ENCODE measurements around the gene LY6G6F.

Gene LY6G6F

GRCh38 chr6:31732029-31732428 lies 25.4 kb downstream of the LY6G6F start:
- no peaks in the 10 kb centered on the region for H3K9me3 Mint-ChIP-seq
- no peaks in the 10 kb centered on the region for H3K27me3 Mint-ChIP-seq (ENCODE audit: low read depth, poor library complexity)
- no peak for DNase-seq
- peaks cover 48% of the 10 kb centered on the region for H3K36me3 Mint-ChIP-seq (ENCODE audit: low read depth)
- H3K4me3 Mint-ChIP-seq, result no peak overlapping the region
- peaks cover 72% of the 10 kb centered on the region for H3K4me1 Mint-ChIP-seq
- no peak for TF ChIP-seq CTCF (IDR thresholded peaks at IDR 0.05)
- H3K27ac Mint-ChIP-seq, result no peak overlapping the region

- H3K9me3 Mint-ChIP-seq, result no peaks in the 10 kb centered on the region
- DNase-seq, result no peak
- H3K36me3 Mint-ChIP-seq (ENCODE audit: low read depth), result peaks cover 35% of the 10 kb centered on the region
- H3K27me3 Mint-ChIP-seq (ENCODE audit: low read depth, poor library complexity), result no peaks in the 10 kb centered on the region
- H3K4me1 Mint-ChIP-seq, result peaks cover 78% of the 10 kb centered on the region
- H3K4me3 Mint-ChIP-seq, result peak overlapping the region; percentile 98
- H3K27ac Mint-ChIP-seq, result peak overlapping the region; percentile 77
- TF ChIP-seq CTCF (IDR thresholded peaks at IDR 0.05), result no peak
Observed at GRCh38 chr6:31733734-31734133, 27.1 kb downstream of the LY6G6F start.

- Mint-ChIP-seq H3K4me1 (peaks cover 78% of the 10 kb centered on the region), H3K27me3 (ENCODE audit: low read depth, poor library complexity) (no peaks in the 10 kb centered on the region)
Observed at GRCh38 chr6:31734247-31734820, 27.7 kb downstream of the LY6G6F start.

GRCh38 chr6:31734821-31735406 lies 28.2 kb downstream of the LY6G6F start:
- H3K9me3 Mint-ChIP-seq, result no peaks in the 10 kb centered on the region
- peak; percentile 44 for DNase-seq
- peak overlapping the region; percentile 98 for H3K4me3 Mint-ChIP-seq
- peaks cover 2% of the 10 kb centered on the region for H3K27me3 Mint-ChIP-seq (ENCODE audit: low read depth, poor library complexity)
- peak overlapping the region; percentile 99 for H3K27ac Mint-ChIP-seq
- TF ChIP-seq CTCF (IDR thresholded peaks at IDR 0.05), result no peak
- peaks cover 29% of the 10 kb centered on the region for H3K36me3 Mint-ChIP-seq (ENCODE audit: low read depth)
- peaks cover 82% of the 10 kb centered on the region for H3K4me1 Mint-ChIP-seq

More at GRCh38 chr6:31734247-31734820, 27.7 kb downstream of the LY6G6F start:
- no peak for DNase-seq
- H3K27ac Mint-ChIP-seq, result peak overlapping the region; percentile 94
- peak overlapping the region; percentile 98 for H3K4me3 Mint-ChIP-seq
- peaks cover 29% of the 10 kb centered on the region for H3K36me3 Mint-ChIP-seq (ENCODE audit: low read depth)
- TF ChIP-seq CTCF (IDR thresholded peaks at IDR 0.05), result no peak
- H3K9me3 Mint-ChIP-seq, result no peaks in the 10 kb centered on the region

DNA sequence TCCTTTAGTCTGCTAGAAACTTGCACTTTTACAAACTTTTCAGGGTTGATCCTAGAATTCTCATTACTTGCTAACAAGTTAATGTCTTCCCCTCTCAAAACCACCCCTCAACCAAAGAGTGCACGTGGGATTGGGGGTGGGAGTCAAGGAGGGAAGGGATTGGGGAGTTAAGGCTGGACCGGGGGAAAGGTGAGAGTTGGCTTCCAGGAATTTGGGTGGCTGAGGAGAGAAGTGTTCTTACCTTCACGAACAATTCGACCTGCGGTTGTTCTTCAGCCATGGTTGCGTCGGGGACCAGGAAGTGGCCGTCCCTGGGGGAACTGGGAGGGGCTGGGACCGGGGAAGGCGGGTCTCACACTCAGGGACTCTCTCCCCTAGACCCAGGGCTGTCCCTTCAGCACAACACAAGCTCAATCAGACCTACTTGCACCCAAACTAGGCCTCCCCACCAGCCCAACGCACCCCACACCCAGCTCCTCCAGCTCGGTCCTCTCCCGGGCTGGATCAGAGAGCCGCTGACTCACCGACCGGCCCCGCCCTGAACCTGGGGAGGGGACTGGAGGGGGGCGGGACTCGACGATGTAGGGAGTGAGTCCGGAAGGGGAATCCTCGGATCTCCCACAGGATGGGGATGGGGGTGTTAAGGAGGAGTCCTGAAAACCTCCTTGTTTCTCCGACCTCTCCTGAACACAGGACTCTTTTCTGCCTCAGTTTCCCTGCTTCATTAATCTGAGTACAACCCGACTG lies 29.5 kb downstream of the LY6G6F start, which contains the start of gene CLIC1:
TSS of gene CLIC1 (minus strand) at position 510 of the 747 bp plus-strand sequence. CDS start at position 280, 230 bp downstream.
- no peak for TF ChIP-seq CTCF (IDR thresholded peaks at IDR 0.05)
- Mint-ChIP-seq H3K27me3 (ENCODE audit: low read depth, poor library complexity) (peaks cover 3% of the 10 kb centered on the region), H3K9me3 (no peaks in the 10 kb centered on the region), H3K27ac (peak within 1 kb of the TSS; percentile 99), H3K4me3 (peak within 1 kb of the TSS; percentile 98), H3K36me3 (ENCODE audit: low read depth) (peaks cover 29% of the 10 kb centered on the region), H3K4me1 (peaks cover 83% of the 10 kb centered on the region)
- peak; percentile 71 for DNase-seq
